ENCODE results near the gene FHOD3. TPM values are rescaled to one million over a fixed set of nuclear protein-coding genes. Genes with fewer than 3 reads are reported as not detected.

FHOD3 gene
- total and polyA plus RNA-seq, 2 experiments from 2014 or later = 2.7 to 8.7 TPM

DNA sequence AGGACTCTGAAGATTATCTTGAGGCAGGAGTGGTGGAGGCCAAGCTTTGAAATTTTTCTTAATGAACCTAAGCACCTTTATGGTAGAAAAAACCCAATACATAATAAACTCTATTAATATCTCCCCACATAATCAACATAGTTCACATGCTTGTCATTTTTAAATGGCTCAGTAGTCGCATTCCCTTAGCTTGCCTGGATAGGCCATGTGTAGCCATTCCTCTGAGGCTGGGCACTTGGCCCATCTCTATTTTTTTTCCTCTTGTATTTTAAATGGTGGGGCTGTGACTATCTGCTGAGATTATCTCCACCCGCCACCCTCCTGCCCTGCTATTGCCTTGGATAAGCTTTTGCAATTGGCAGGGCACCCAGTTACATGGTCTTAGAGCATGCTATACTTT is 143.1 kb downstream of the FHOD3 start:
- H4K20me1 ChIP-seq (replicated peaks; ENCODE audit: insufficient read depth) = no peaks in the 10 kb centered on the region
- Mint-ChIP-seq H3K36me3 (ENCODE audit: low read depth) (peaks cover 6% of the 10 kb centered on the region; the same call in 2 of the 3 replicates), H3K4me3 (no peak overlapping the region), H3K4me1 (peaks cover 5% of the 10 kb centered on the region; the same call in 1 of the 3 replicates), H3K27ac (no peak overlapping the region), H3K27me3 (ENCODE audit: insufficient read depth, low read depth, poor library complexity) (no peaks in the 10 kb centered on the region), H3K9me3 (peaks cover 15% of the 10 kb centered on the region)
- no peaks in the 10 kb centered on the region for H3F3A ChIP-seq (replicated peaks; ENCODE audit: low read depth)
- H3K27ac ChIP-seq (ENCODE audit: low read depth) = no peak overlapping the region
- peaks cover 3% of the 10 kb centered on the region; the same call in 1 of the 2 replicates for H3K36me3 ChIP-seq (ENCODE audit: insufficient read depth)
- H3K79me2 ChIP-seq (replicated peaks; ENCODE audit: insufficient read depth) = no peaks in the 10 kb centered on the region
- no peaks in the 10 kb centered on the region for H3K4me1 ChIP-seq (ENCODE audit: insufficient read depth)
- no peak for TF ChIP-seq JUNB (IDR thresholded peaks at IDR 0.05; ENCODE audit: unreplicated experiment)
- TF ChIP-seq, protein P1, sequence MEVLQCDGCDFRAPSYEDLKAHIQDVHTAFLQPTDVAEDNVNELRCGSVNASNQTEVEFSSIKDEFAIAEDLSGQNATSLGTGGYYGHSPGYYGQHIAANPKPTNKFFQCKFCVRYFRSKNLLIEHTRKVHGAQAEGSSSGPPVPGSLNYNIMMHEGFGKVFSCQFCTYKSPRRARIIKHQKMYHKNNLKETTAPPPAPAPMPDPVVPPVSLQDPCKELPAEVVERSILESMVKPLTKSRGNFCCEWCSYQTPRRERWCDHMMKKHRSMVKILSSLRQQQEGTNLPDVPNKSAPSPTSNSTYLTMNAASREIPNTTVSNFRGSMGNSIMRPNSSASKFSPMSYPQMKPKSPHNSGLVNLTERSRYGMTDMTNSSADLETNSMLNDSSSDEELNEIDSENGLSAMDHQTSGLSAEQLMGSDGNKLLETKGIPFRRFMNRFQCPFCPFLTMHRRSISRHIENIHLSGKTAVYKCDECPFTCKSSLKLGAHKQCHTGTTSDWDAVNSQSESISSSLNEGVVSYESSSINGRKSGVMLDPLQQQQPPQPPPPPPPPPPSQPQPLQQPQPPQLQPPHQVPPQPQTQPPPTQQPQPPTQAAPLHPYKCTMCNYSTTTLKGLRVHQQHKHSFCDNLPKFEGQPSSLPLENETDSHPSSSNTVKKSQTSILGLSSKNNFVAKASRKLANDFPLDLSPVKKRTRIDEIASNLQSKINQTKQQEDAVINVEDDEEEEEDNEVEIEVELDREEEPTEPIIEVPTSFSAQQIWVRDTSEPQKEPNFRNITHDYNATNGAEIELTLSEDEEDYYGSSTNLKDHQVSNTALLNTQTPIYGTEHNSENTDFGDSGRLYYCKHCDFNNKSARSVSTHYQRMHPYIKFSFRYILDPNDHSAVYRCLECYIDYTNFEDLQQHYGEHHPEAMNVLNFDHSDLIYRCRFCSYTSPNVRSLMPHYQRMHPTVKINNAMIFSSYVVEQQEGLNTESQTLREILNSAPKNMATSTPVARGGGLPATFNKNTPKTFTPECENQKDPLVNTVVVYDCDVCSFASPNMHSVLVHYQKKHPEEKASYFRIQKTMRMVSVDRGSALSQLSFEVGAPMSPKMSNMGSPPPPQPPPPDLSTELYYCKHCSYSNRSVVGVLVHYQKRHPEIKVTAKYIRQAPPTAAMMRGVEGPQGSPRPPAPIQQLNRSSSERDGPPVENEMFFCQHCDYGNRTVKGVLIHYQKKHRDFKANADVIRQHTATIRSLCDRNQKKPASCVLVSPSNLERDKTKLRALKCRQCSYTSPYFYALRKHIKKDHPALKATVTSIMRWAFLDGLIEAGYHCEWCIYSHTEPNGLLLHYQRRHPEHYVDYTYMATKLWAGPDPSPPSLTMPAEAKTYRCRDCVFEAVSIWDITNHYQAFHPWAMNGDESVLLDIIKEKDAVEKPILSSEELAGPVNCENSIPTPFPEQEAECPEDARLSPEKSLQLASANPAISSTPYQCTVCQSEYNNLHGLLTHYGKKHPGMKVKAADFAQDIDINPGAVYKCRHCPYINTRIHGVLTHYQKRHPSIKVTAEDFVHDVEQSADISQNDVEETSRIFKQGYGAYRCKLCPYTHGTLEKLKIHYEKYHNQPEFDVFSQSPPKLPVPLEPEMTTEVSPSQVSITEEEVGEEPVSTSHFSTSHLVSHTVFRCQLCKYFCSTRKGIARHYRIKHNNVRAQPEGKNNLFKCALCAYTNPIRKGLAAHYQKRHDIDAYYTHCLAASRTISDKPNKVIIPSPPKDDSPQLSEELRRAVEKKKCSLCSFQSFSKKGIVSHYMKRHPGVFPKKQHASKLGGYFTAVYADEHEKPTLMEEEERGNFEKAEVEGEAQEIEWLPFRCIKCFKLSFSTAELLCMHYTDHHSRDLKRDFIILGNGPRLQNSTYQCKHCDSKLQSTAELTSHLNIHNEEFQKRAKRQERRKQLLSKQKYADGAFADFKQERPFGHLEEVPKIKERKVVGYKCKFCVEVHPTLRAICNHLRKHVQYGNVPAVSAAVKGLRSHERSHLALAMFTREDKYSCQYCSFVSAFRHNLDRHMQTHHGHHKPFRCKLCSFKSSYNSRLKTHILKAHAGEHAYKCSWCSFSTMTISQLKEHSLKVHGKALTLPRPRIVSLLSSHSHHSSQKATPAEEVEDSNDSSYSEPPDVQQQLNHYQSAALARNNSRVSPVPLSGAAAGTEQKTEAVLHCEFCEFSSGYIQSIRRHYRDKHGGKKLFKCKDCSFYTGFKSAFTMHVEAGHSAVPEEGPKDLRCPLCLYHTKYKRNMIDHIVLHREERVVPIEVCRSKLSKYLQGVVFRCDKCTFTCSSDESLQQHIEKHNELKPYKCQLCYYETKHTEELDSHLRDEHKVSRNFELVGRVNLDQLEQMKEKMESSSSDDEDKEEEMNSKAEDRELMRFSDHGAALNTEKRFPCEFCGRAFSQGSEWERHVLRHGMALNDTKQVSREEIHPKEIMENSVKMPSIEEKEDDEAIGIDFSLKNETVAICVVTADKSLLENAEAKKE (CRISPR knock-in tag; IDR thresholded peaks at IDR 0.05) = no peak
- TF ChIP-seq, protein P2, sequence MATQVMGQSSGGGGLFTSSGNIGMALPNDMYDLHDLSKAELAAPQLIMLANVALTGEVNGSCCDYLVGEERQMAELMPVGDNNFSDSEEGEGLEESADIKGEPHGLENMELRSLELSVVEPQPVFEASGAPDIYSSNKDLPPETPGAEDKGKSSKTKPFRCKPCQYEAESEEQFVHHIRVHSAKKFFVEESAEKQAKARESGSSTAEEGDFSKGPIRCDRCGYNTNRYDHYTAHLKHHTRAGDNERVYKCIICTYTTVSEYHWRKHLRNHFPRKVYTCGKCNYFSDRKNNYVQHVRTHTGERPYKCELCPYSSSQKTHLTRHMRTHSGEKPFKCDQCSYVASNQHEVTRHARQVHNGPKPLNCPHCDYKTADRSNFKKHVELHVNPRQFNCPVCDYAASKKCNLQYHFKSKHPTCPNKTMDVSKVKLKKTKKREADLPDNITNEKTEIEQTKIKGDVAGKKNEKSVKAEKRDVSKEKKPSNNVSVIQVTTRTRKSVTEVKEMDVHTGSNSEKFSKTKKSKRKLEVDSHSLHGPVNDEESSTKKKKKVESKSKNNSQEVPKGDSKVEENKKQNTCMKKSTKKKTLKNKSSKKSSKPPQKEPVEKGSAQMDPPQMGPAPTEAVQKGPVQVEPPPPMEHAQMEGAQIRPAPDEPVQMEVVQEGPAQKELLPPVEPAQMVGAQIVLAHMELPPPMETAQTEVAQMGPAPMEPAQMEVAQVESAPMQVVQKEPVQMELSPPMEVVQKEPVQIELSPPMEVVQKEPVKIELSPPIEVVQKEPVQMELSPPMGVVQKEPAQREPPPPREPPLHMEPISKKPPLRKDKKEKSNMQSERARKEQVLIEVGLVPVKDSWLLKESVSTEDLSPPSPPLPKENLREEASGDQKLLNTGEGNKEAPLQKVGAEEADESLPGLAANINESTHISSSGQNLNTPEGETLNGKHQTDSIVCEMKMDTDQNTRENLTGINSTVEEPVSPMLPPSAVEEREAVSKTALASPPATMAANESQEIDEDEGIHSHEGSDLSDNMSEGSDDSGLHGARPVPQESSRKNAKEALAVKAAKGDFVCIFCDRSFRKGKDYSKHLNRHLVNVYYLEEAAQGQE (IDR thresholded peaks at IDR 0.05; ENCODE audit: unreplicated experiment) = no peak
- TF ChIP-seq EZH2phosphoT487 (IDR thresholded peaks at IDR 0.05; ENCODE audit: unreplicated experiment) = no peak
- no peak for TF ChIP-seq POLR2AphosphoS5 (IDR thresholded peaks at IDR 0.05; ENCODE audit: low read depth)
- TF ChIP-seq CREB1 (CRISPR knock-in tag; IDR thresholded peaks at IDR 0.05; ENCODE audit: low read depth) = no peak
- TF ChIP-seq NANOG (IDR thresholded peaks at IDR 0.05; ENCODE audit: borderline replicate concordance) = no peak
- TF ChIP-seq EZH2 (IDR thresholded peaks at IDR 0.05; ENCODE audit: low read depth, unreplicated experiment) = no peak
- TF ChIP-seq ZNF331 (CRISPR knock-in tag; IDR thresholded peaks at IDR 0.05; ENCODE audit: low read depth) = no peak
- TF ChIP-seq STAT1 (IDR thresholded peaks at IDR 0.05; ENCODE audit: unreplicated experiment) = no peak
- TF ChIP-seq, protein P3, sequence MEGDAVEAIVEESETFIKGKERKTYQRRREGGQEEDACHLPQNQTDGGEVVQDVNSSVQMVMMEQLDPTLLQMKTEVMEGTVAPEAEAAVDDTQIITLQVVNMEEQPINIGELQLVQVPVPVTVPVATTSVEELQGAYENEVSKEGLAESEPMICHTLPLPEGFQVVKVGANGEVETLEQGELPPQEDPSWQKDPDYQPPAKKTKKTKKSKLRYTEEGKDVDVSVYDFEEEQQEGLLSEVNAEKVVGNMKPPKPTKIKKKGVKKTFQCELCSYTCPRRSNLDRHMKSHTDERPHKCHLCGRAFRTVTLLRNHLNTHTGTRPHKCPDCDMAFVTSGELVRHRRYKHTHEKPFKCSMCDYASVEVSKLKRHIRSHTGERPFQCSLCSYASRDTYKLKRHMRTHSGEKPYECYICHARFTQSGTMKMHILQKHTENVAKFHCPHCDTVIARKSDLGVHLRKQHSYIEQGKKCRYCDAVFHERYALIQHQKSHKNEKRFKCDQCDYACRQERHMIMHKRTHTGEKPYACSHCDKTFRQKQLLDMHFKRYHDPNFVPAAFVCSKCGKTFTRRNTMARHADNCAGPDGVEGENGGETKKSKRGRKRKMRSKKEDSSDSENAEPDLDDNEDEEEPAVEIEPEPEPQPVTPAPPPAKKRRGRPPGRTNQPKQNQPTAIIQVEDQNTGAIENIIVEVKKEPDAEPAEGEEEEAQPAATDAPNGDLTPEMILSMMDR (conservative IDR thresholded peaks at IDR 0.05; ENCODE audit: low read depth in 2 of 2) = no peak
- TF ChIP-seq ZNF114 (CRISPR knock-in tag; IDR thresholded peaks at IDR 0.05) = no peak
- no peaks in the 10 kb centered on the region for H3K27me3 ChIP-seq (ENCODE audit: insufficient read depth)
- no peak for ATAC-seq
- DNase-seq (ENCODE audit: low spot score) = no peak
- H3K4me2 ChIP-seq = no peak overlapping the region
- no peaks in the 10 kb centered on the region for H3K9me2 ChIP-seq (ENCODE audit: insufficient read depth)
- no peak overlapping the region for H2AFZ ChIP-seq
- H3K4me3 ChIP-seq = no peak overlapping the region
